H1 (cell line): ENCODE data around the gene AGAP1. TPM values are rescaled to one million over a fixed set of nuclear protein-coding genes. Genes with fewer than 3 reads are reported as not detected.

Experiments used
- CTCF ChIA-PET: fragments of 300-600 bp; sonication (Branson Sonifier 250); formaldehyde crosslinking; loops from one replicate; lab custom pipeline; 2021; ENCODE audit not compliant: partially characterized antibody; lab: Charles Lee
- POLR2A ChIA-PET: fragments of 300-600 bp; sonication (Branson Sonifier 250); formaldehyde crosslinking; loops from one replicate; lab custom pipeline; 2021; ENCODE audit warnings: inconsistent platforms; ENCODE audit not compliant: partially characterized antibody; lab: Charles Lee
- DNase-seq, 2 experiments: peaks; one replicate each; pipeline versions ENCODE4 v3.0.0 to v3.0.0-alpha.2; 2010 to 2022; ENCODE audit warnings: low spot score in 2 of 2, low read depth in 1 of 2, mixed read lengths in 1 of 2
- FAIRE-seq: peaks from 2 replicates; lab custom pipeline; 2011; peaks lifted over from hg19 to GRCh38; lab: Jason Lieb, UNC
- H2AFZ ChIP-seq: 2 replicates; pipeline ENCODE4 v1.8.1; 2012; ENCODE audit warnings: low read length, inconsistent platforms
- H2AK5ac ChIP-seq: 2 replicates; pipeline ENCODE4 v1.6.1; 2013; ENCODE audit warnings: low read depth, low read length
- H2BK120ac ChIP-seq: replicated peaks from 2 replicates; pipeline ENCODE3; 2013; ENCODE audit warnings: low read depth, low read length, inconsistent platforms
- H2BK12ac ChIP-seq: 2 replicates; pipeline ENCODE4 v1.6.1; 2013; ENCODE audit warnings: low read depth, low read length
- H2BK15ac ChIP-seq: 2 replicates; pipeline ENCODE4 v1.6.1; 2013; ENCODE audit warnings: low read length
- H2BK20ac ChIP-seq: 2 replicates; pipeline ENCODE4 v1.6.1; 2013; ENCODE audit warnings: low read length
- H2BK5ac ChIP-seq: 2 replicates; pipeline ENCODE4 v1.6.1; 2013; ENCODE audit warnings: low read depth, low read length
- H3K14ac ChIP-seq: 2 replicates; pipeline ENCODE4 v1.6.1; 2013; ENCODE audit warnings: inconsistent platforms; ENCODE audit not compliant: insufficient read length
- H3K18ac ChIP-seq: 2 replicates; pipeline ENCODE4 v1.6.1; 2013; ENCODE audit warnings: low read length; ENCODE audit errors: extremely low read depth
- H3K23ac ChIP-seq: 2 replicates; pipeline ENCODE4 v1.6.1; 2013; ENCODE audit warnings: inconsistent platforms; ENCODE audit not compliant: insufficient read length
- H3K23me2 ChIP-seq: 2 replicates; pipeline ENCODE4 v1.6.1; 2013; ENCODE audit warnings: low read depth, low read length
- H3K27ac ChIP-seq: 2 replicates; pipeline ENCODE4 v1.6.1; 2011; ENCODE audit warnings: low read depth, low read length, inconsistent platforms
- H3K27me3 ChIP-seq, 4 experiments: replicated peaks in 1 of 4; 1 replicate in 1 of 4; 2 replicates in 3 of 4; pipeline versions ENCODE4 v1.6.1 to v1.8.1; 2011 to 2013; ENCODE audit warnings: low read length in 3 of 4, mild to moderate bottlenecking in 3 of 4, inconsistent platforms in 2 of 4, mixed read lengths in 2 of 4, moderate library complexity in 1 of 4; ENCODE audit not compliant: control insufficient read depth in 3 of 4, insufficient read depth in 3 of 4; ENCODE audit errors: extremely low read depth in 1 of 4
- H3K36me3 ChIP-seq, 4 experiments: 2 replicates each; pipeline versions ENCODE4 v1.6.1 to v1.8.1; 2011 to 2013; ENCODE audit warnings: mild to moderate bottlenecking in 4 of 4, low read length in 3 of 4, moderate library complexity in 2 of 4, control low read depth in 1 of 4, inconsistent platforms in 1 of 4; ENCODE audit not compliant: insufficient read depth in 4 of 4, control insufficient read depth in 2 of 4
- H3K4ac ChIP-seq: replicated peaks from 2 replicates; pipeline ENCODE3; 2013; ENCODE audit warnings: low read length, low read depth, mixed read lengths, inconsistent platforms; ENCODE audit not compliant: insufficient read length
- H3K4me1 ChIP-seq, 4 experiments: replicated peaks in 1 of 4; 1 replicate in 1 of 4; 2 replicates in 3 of 4; pipeline versions ENCODE4 v1.6.1 to v1.8.1; 2011 to 2013; ENCODE audit warnings: low read length in 3 of 4, inconsistent platforms in 2 of 4, mixed read lengths in 1 of 4; ENCODE audit not compliant: insufficient read depth in 4 of 4, control insufficient read depth in 3 of 4
- H3K4me2 ChIP-seq, 2 experiments: 2 replicates each; pipeline versions ENCODE4 v1.6.1 to v1.8.1; 2011 to 2013; ENCODE audit warnings: low read depth in 2 of 2, low read length in 2 of 2, control low read depth in 1 of 2, inconsistent platforms in 1 of 2, mild to moderate bottlenecking in 1 of 2; ENCODE audit not compliant: insufficient read depth in 1 of 2
- H3K4me3 ChIP-seq, 4 experiments: fragments of 200-600, 300-600 bp in 1 of 4; sonication (generic), shearing (Covaris generic), sonication (Bioruptor Twin) in 1 of 4; 2 replicates each; pipeline versions ENCODE4 v1.5.1 to v1.8.1; 2011 to 2016; ENCODE audit warnings: low read length in 4 of 4, low read depth in 3 of 4, control low read depth in 2 of 4, inconsistent platforms in 2 of 4, mild to moderate bottlenecking in 2 of 4, mixed read lengths in 1 of 4, moderate library complexity in 1 of 4; ENCODE audit not compliant: insufficient read depth in 2 of 4; ENCODE audit errors: extremely low read depth in 1 of 4
- H3K56ac ChIP-seq: replicated peaks from 2 replicates; pipeline ENCODE3; 2013; ENCODE audit warnings: low read depth, mild to moderate bottlenecking, mixed read lengths, low read length, inconsistent platforms; ENCODE audit not compliant: insufficient read length
- H3K79me1 ChIP-seq: 2 replicates; pipeline ENCODE4 v1.6.1; 2013; ENCODE audit warnings: low read depth, low read length, control low read depth
- H3K79me2 ChIP-seq, 2 experiments: 2 replicates each; pipeline versions ENCODE4 v1.6.1 to v1.8.1; 2012 to 2013; ENCODE audit warnings: low read length in 2 of 2, mild to moderate bottlenecking in 2 of 2, inconsistent platforms in 1 of 2; ENCODE audit not compliant: insufficient read depth in 2 of 2, control insufficient read depth in 1 of 2
- H3K9ac ChIP-seq, 4 experiments: replicated peaks in 1 of 4; 1 replicate in 1 of 4; 2 replicates in 3 of 4; pipeline versions ENCODE4 v1.6.1 to v1.8.1; 2011 to 2013; ENCODE audit warnings: low read depth in 3 of 4, low read length in 3 of 4, control low read depth in 2 of 4, mild to moderate bottlenecking in 2 of 4, moderate library complexity in 2 of 4, inconsistent platforms in 1 of 4; ENCODE audit errors: extremely low read depth in 1 of 4
- H3K9me3 ChIP-seq, 2 experiments: 2 replicates each; pipeline versions ENCODE4 v1.6.1 to v1.8.1; 2012 to 2013; ENCODE audit warnings: mild to moderate bottlenecking in 2 of 2, moderate library complexity in 2 of 2, control low read depth in 1 of 2, inconsistent platforms in 1 of 2, low read depth in 1 of 2, low read length in 1 of 2, mixed read lengths in 1 of 2; ENCODE audit not compliant: insufficient read depth in 2 of 2
- H4K20me1 ChIP-seq, 2 experiments: replicated peaks in 1 of 2; 2 replicates each; pipeline versions ENCODE3 to v1.8.1; 2011 to 2013; ENCODE audit warnings: inconsistent platforms in 2 of 2, low read length in 2 of 2, mild to moderate bottlenecking in 1 of 2; ENCODE audit not compliant: insufficient read depth in 2 of 2, control insufficient read depth in 1 of 2
- H4K5ac ChIP-seq: 2 replicates; pipeline ENCODE4 v1.6.1; 2013; ENCODE audit warnings: low read length, low read depth, mixed read lengths, inconsistent platforms; ENCODE audit not compliant: insufficient read length
- H4K8ac ChIP-seq: 2 replicates; pipeline ENCODE4 v1.8.0; 2013; ENCODE audit warnings: mild to moderate bottlenecking, moderate library complexity, low read length, inconsistent platforms; ENCODE audit not compliant: insufficient read depth; ENCODE audit errors: extremely low read depth
- H4K91ac ChIP-seq: replicated peaks from 2 replicates; pipeline ENCODE3; 2013; ENCODE audit warnings: low read length, mixed read lengths, inconsistent platforms; ENCODE audit not compliant: insufficient read length
- ATF2 ChIP-seq: IDR thresholded peaks from 2 replicates; pipeline ENCODE4 v1.6.1; 2012; ENCODE audit warnings: low read length, inconsistent platforms
- BCL11A ChIP-seq, 2 experiments: IDR thresholded peaks; one replicate each; pipeline ENCODE4 v1.6.1; 2011; ENCODE audit warnings: low read depth in 2 of 2, low read length in 2 of 2, mild to moderate bottlenecking in 2 of 2
- CBX5 ChIP-seq: fragments of 300-800, 300-1000 bp; sonication (generic); IDR thresholded peaks from 2 replicates; pipeline ENCODE4 v1.7.1; 2016; ENCODE audit warnings: antibody characterized with exemption, low read length, low read depth
- CEBPB ChIP-seq: IDR thresholded peaks from 2 replicates; pipeline ENCODE4 v1.6.1; 2012; ENCODE audit warnings: low read depth, low read length
- CHD1 ChIP-seq: IDR thresholded peaks from 2 replicates; pipeline ENCODE4 v1.6.1; 2012; ENCODE audit warnings: low read depth, low read length, improper control_type of control experiment
- E2F6 ChIP-seq: IDR thresholded peaks from 2 replicates; pipeline ENCODE4 v1.6.1; 2012; ENCODE audit warnings: inconsistent platforms
- EGR1 ChIP-seq: IDR thresholded peaks from 2 replicates; pipeline ENCODE4 v1.6.1; 2011; ENCODE audit warnings: low read depth, low read length, borderline replicate concordance
- POLR2AphosphoS5 ChIP-seq: IDR thresholded peaks from 2 replicates; pipeline ENCODE4 v1.6.1; 2011; ENCODE audit warnings: low read depth, low read length
- SP1 ChIP-seq: IDR thresholded peaks from 2 replicates; pipeline ENCODE4 v1.6.1; 2011; ENCODE audit warnings: low read depth, low read length
- TAF1 ChIP-seq: IDR thresholded peaks from 2 replicates; pipeline ENCODE4 v1.6.1; 2011; ENCODE audit warnings: mild to moderate bottlenecking, low read depth, low read length
- TAF7 ChIP-seq: optimal IDR thresholded peaks from 2 replicates; pipeline ENCODE3; 2011; ENCODE audit warnings: low read depth, mild to moderate bottlenecking, inconsistent platforms, low read length, moderate library complexity, borderline replicate concordance
- WGBS, 2 experiments: shearing (Covaris generic) in 1 of 2; methylation state at CpG; one replicate each; pipeline versions ENCODE4 v1.1.6 to v1.1.7; 2013 to 2015; ENCODE audit warnings: low lambda C conversion rate in 2 of 2, mixed read lengths in 2 of 2, inconsistent platforms in 1 of 2, low coverage in 1 of 2, missing lambda C conversion rate in 1 of 2; ENCODE audit not compliant: insufficient replicate concordance in 2 of 2, insufficient coverage in 1 of 2, insufficient read length in 1 of 2; ENCODE audit errors: extremely low coverage in 1 of 2, missing lambda C conversion rate in 1 of 2; 5-methylcytosine and 5-hydroxymethylcytosine counted together
- polyA plus RNA-seq, 7 experiments: library from polyadenylated mRNA; depleted of rRNA in 3 of 7; stranded (reverse) in 5 of 7; unstranded in 2 of 7; fragments of >200 nt in 5 of 7; fragments of 200-250 nt in 2 of 7; gene quantifications; 1 replicate in 5 of 7; 2 replicates in 1 of 7; 4 replicates in 1 of 7; pipeline versions ENCODE4 v1.2.1 to v1.2.3, GENCODE V29; 2011 to 2013; ENCODE audit warnings: missing spikeins in 2 of 7, mixed read lengths in 2 of 7
- total RNA-seq: library from RNA; stranded (reverse); fragmentation: NEBNext Ultra II Directional; extraction: Animal tissue kit (Norgen Biotek cat#: 25700); gene quantifications from 2 replicates; pipeline ENCODE4 v1.2.1, GENCODE V29; 2021
- TF ChIP-seq, protein P1 (sequence below): IDR thresholded peaks from 2 replicates; pipeline ENCODE4 v1.6.1; 2011; ENCODE audit warnings: low read depth, mild to moderate bottlenecking, low read length; ENCODE audit not compliant: insufficient read depth

AGAP1 gene
- total and polyA plus RNA-seq, 2 of the 8 experiments (the other 6 are each of a cell fraction or from before 2014, with no cell fraction given): 18.1 to 39.4 TPM

- H2BK12ac ChIP-seq: no peak overlapping the region
- CTCF ChIA-PET: interaction anchor here (1.0 to 1.3 kb wide), 3 partner anchors 40 to 220 kb away, joined by 3 read pairs; no protein-coding TSS in a partner anchor
- TF ChIP-seq CBX5 (no peak), TAF7 (no peak), POLR2AphosphoS5 (no peak), EGR1 (no peak), E2F6 (no peak), ATF2 (no peak), BCL11A (IDR thresholded peaks at IDR 0.05; ENCODE audit: low read depth in 2 of 2, low read length in 2 of 2) (no peak), TAF1 (no peak), SP1 (no peak), CEBPB (no peak), CHD1 (no peak)
- TF ChIP-seq, protein P1, sequence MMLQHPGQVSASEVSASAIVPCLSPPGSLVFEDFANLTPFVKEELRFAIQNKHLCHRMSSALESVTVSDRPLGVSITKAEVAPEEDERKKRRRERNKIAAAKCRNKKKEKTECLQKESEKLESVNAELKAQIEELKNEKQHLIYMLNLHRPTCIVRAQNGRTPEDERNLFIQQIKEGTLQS: no peak
Measured at GRCh38 chr2:235894839-235895238, 401.0 kb downstream of the AGAP1 start.

More at GRCh38 chr2:235894839-235895238, 401.0 kb downstream of the AGAP1 start:
- no peak overlapping the region for H3K4me3 ChIP-seq
- H2BK20ac ChIP-seq: no peak overlapping the region
- no peak overlapping the region for H4K5ac ChIP-seq
- no peaks in the 10 kb centered on the region for H3K27me3 ChIP-seq
- H3K23ac ChIP-seq: no peak overlapping the region
- no peak overlapping the region for H2AK5ac ChIP-seq
- peaks cover 1% of the 10 kb centered on the region; the same call in 1 of the 2 replicates for H3K23me2 ChIP-seq
- H3K18ac ChIP-seq: no peak overlapping the region
- POLR2A ChIA-PET: no interaction called here
- no peak overlapping the region for H4K8ac ChIP-seq
- H3K79me2 ChIP-seq: no peaks in the 10 kb centered on the region
- WGBS, 2 experiments: 96% methylated on average over 10 of the region's 10 CpGs; no CpG with 5 or more reads in 1 of the 2 experiments
- FAIRE-seq (no peak), DNase-seq (no peak)
- no peak overlapping the region for H2AFZ ChIP-seq
- no peak overlapping the region for H3K9ac ChIP-seq
- no peak overlapping the region for H3K4me2 ChIP-seq
- no peak overlapping the region for H2BK120ac ChIP-seq
- no peak overlapping the region for H3K4ac ChIP-seq
- peaks cover 0 to 5% of the 10 kb centered on the region in 2 experiments for H4K20me1 ChIP-seq
- H3K9me3 ChIP-seq: no peaks in the 10 kb centered on the region
- H3K14ac ChIP-seq: no peak overlapping the region
- no peak overlapping the region for H4K91ac ChIP-seq
- H3K56ac ChIP-seq: no peak overlapping the region
- no peak overlapping the region for H2BK5ac ChIP-seq
- H3K36me3 ChIP-seq: no peaks in the 10 kb centered on the region; a peak in 1 of 8 replicates
- no peak overlapping the region for H2BK15ac ChIP-seq
- H3K79me1 ChIP-seq: no peaks in the 10 kb centered on the region
- H3K4me1 ChIP-seq: no peaks in the 10 kb centered on the region
- no peak overlapping the region for H3K27ac ChIP-seq
